Uterus (tissue), 2 donors: ENCODE measurements around the gene SLC66A2.

Experiments
- CTCF ChIP-seq, 4 experiments: fragments of 200-600 bp in 2 of 4; fragments of 450-650 bp in 2 of 4; sonication (generic) in 2 of 4; IDR thresholded peaks; one replicate each; pipeline ENCODE4 v1.5.1; 2016 to 2019; ENCODE audit warnings: antibody characterized with exemption in 4 of 4, mild to moderate bottlenecking in 2 of 4, moderate library complexity in 1 of 4
- POLR2A ChIP-seq, 2 donors: fragments of 450-650 bp; IDR thresholded peaks; one replicate each; pipeline ENCODE4 v1.6.1; 2016; ENCODE audit warnings: antibody characterized with exemption in 2 of 2, mild to moderate bottlenecking in 1 of 2, moderate library complexity in 1 of 2

- TF ChIP-seq POLR2A (IDR thresholded peaks at IDR 0.05), result no peak
- no peak for TF ChIP-seq CTCF (IDR thresholded peaks at IDR 0.05)
These were observed 38.2 kb downstream of the SLC66A2 start for GRCh38 chr18:79912994-79913831.
